Measurements from ENCODE around the gene CCDC102A.
A peak's percentile ranks its signal among the peaks of the same experiment; 100 is the strongest.

CCDC102A gene

DNA sequence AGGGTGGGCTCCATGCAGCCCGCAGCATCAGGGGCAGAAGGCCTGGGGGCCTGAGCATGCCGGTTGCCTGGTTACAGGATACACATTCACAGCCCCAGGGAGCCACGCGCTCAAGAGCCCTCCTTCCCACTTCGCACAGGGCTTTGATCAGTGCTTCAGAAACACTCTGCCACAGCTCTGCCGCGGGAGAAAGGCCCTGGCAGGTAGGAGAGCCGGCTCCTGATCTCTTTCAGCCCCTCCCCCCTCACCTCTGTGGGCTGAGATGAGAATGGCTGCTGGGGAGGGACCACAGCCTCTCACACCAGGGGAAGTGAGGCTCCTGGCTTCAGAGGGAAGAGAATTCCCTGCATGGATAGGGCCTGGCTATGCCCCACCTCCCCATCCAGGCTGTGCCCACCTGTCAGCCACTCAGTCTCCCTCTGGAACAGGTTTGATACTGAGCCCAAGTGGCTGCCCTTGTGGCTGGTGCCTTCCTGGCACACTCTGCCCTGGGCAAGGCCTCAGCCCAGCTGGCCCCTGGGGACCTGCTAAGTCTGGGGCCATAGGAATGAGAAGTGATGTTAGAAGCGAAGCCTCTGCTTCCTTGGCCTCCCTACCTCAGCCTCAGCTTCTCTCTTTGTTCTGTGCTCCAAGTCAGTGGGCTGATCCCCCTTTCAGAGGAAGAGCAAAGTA, 58.7 kb downstream of the CCDC102A start:
- TF ChIP-seq, protein P1, sequence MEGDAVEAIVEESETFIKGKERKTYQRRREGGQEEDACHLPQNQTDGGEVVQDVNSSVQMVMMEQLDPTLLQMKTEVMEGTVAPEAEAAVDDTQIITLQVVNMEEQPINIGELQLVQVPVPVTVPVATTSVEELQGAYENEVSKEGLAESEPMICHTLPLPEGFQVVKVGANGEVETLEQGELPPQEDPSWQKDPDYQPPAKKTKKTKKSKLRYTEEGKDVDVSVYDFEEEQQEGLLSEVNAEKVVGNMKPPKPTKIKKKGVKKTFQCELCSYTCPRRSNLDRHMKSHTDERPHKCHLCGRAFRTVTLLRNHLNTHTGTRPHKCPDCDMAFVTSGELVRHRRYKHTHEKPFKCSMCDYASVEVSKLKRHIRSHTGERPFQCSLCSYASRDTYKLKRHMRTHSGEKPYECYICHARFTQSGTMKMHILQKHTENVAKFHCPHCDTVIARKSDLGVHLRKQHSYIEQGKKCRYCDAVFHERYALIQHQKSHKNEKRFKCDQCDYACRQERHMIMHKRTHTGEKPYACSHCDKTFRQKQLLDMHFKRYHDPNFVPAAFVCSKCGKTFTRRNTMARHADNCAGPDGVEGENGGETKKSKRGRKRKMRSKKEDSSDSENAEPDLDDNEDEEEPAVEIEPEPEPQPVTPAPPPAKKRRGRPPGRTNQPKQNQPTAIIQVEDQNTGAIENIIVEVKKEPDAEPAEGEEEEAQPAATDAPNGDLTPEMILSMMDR (IDR thresholded peaks at IDR 0.05; ENCODE audit: insufficient read depth, low read depth, low read length, missing control alignments) = no peak
- H3K4me3 ChIP-seq (ENCODE audit: low read depth, low read length) = no peak overlapping the region
- DNase-seq (ENCODE audit: low read depth) = no peak

DNA sequence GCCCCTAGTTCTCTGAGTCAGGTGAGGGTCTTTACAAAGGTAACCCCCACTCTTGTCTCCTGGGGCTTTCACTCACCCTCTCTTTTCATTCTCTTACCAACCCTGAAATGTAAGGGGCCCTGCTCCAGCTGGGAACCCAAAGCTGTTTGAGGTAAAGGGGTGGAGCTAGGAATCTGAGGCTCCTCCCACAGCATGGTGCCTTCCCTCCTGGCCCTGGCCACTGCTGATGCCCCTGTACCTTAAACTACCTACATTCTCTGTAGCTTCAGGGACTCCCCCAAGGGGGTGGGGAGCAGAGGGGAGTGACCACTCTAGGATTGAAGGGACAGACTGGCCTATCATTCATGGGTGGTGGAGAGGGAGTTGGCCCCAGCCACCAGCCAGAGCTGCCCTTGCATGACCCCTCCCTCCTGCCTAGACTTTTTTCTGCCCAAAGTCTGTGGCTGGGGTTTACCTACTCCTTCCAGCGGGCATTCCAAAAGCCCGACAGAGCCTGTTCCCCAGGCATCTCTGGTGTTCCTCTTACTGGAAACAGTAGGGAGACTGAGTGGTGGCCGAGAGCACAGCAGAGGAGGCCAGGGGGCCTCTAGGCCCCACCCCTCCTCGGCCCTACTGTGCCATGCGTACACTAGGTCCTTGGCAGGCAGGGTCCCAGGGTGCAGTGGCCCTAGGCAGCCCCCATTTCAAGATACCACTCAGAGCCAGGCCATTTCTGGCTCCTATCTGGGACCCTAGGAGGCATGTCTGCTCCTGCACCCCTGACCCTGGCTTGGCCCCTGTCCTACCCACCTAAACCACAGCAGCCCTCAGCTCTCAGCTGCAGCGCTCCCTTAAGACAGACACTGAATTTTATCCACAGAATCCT, 59.6 kb downstream of the CCDC102A start:
- TF ChIP-seq, protein P1 (IDR thresholded peaks at IDR 0.05; ENCODE audit: insufficient read depth, low read depth, low read length, missing control alignments) = no peak
- no peak for DNase-seq (ENCODE audit: low read depth)
- no peak overlapping the region for H3K4me3 ChIP-seq (ENCODE audit: low read depth, low read length)

DNA sequence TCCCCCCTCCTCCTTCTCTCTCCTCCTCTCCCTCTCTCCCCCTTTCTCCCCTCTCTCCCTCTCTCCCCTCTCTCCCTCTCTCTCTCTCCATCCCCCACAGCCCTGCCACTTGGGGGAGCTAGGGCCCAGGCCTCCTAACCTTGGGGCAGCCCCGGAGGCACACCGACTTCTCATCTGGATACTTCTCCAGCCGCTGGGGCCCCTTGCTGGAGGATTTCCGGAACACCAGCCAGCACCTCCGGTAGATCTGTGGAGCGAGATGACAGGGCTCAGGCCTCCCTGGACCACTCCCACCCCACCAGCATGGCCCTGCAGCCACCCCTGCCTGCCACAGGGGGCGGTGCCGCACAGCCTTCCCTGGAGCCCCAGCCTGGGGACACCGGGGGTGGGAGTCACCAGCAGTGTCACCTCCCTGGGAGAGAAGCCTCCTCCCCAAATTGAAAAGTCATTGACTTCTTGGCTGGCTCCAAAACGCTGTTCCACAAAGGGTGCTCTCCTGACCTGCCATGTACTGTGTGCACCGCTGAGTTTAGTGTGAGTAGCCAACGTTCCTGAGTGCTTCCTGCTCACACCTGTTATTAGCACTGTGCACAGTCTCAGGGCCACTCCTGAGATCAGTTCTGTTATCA, 60.5 kb downstream of the CCDC102A start:
- peak; percentile 88 for DNase-seq (ENCODE audit: low read depth)
- TF ChIP-seq, protein P1 (IDR thresholded peaks at IDR 0.05; ENCODE audit: insufficient read depth, low read depth, low read length, missing control alignments) = peak; percentile 82
- no peak overlapping the region; the same call in 1 of the 2 replicates for H3K4me3 ChIP-seq (ENCODE audit: low read depth, low read length)

DNA sequence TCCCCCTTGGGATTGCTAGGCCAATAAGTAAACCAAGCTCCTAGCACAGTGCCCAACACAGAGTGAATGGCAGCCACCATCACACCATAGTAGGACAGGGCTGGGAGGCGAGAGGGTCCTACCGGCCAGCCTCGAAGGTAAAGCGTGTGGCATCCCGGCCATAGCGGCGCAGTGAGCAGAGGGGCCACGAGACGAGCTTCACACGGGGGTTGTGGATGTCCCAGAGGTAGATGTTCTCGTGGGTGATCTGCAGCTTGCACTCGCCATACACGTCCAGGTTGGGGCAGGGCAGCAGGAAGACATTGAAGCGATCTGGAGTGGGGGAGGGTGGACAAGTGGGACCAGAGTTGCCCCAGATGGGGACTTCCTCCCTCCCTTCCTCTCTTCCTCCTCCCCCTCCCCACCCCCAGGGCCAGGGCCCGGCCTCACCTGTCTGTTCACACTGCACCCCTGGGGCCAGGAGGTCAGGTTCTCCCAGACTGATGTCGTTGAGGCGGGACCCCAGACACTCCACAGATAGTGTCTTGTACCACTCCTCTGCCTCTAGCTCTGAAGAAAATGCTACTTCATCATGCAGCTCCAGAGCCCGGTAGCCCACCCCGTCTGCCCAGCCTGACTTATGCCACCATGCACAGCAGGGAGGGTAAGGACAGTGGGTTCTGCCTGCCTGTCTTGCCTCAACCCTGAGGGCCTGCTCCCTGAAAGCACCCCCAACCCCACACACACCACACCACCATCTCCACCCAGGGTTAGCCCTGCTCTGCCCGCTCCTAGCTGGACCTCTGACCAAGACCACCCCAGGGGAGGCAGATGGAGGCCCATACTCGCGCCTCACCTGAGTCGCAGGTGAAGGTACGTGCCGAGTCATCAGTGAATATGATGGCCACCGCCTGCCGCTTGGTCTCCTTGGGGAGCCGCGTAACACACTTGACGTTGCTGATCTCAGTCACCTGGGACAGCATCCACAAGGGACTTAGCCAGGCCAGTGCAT, 61.4 kb downstream of the CCDC102A start:
- H3K4me3 ChIP-seq (ENCODE audit: low read depth, low read length) = no peak overlapping the region
- no peak for DNase-seq (ENCODE audit: low read depth)
- TF ChIP-seq, protein P1 (IDR thresholded peaks at IDR 0.05; ENCODE audit: insufficient read depth, low read depth, low read length, missing control alignments) = no peak

DNA sequence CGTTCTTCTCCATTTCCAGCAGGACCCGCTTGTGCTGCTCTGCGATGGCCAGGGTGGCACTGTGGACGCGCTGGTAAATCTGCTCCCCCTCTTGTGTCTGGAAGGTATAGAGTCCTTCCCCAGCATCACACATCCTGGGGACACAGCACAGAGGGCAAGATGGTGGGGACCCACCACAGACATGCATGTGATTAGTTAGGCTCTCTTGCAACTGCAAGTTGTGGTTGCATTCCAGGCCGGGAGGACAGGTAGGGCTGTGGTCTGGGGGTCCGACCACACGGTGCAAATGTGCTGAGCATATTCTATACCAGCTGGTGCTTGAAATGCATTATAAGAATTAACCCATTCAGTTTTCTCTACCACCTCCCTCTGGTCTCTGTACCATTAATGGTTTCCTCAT, 62.5 kb downstream of the CCDC102A start:
- H3K4me3 ChIP-seq (ENCODE audit: low read depth, low read length) = no peak overlapping the region
- TF ChIP-seq, protein P1 (IDR thresholded peaks at IDR 0.05; ENCODE audit: insufficient read depth, low read depth, low read length, missing control alignments) = no peak
- no peak for DNase-seq (ENCODE audit: low read depth)

All from GM12865 (cell line).